Stimulated activated naive CD8-positive, alpha-beta T cell treated with anti-CD3 and anti-CD28 coated beads, Interleukin-15, amount 100 ng/mL, for 72 hours (primary cell): ENCODE data around the gene MTCH1.

ENCODE experiments used
- ATAC-seq: fragments of 150-1000 bp; cut with Tn5 transposase; 2 replicates; pipeline ENCODE4 v1.10.0; 2021; ENCODE audit warnings: mild to moderate bottlenecking, moderate library complexity
- DNase-seq, 2 donors: peaks; one replicate each; pipeline ENCODE4 v3.0.0; 2021 to 2022
- H3K27ac Mint-ChIP-seq, 2 donors: one replicate each; pipeline ENCODE4 v1.8.0; 2022; ENCODE audit warnings: mild to moderate bottlenecking in 2 of 2, mixed read lengths in 2 of 2, moderate library complexity in 2 of 2
- H3K27me3 Mint-ChIP-seq: one replicate; pipeline ENCODE4 v1.8.0; 2022; ENCODE audit warnings: mixed read lengths
- H3K4me1 Mint-ChIP-seq: one replicate; pipeline ENCODE4 v1.8.0; 2022; ENCODE audit warnings: mild to moderate bottlenecking, mixed read lengths
- H3K4me3 Mint-ChIP-seq, 2 donors: one replicate each; pipeline ENCODE4 v1.8.0; 2022; ENCODE audit warnings: mild to moderate bottlenecking in 2 of 2, mixed read lengths in 2 of 2, moderate library complexity in 1 of 2
- H3K9me3 Mint-ChIP-seq, 2 donors: one replicate each; pipeline ENCODE4 v1.8.0; 2022; ENCODE audit warnings: mixed read lengths in 2 of 2

The MTCH1 gene

GRCh38 chr6:37021356-37022129 lies 35.5 kb upstream of the MTCH1 start:
- ATAC-seq = peak; percentile 50
- peak overlapping the region in 1 of 2 donors; percentile 53 for H3K4me3 Mint-ChIP-seq

GRCh38 chr6:37020812-37021211 lies 34.8 kb upstream of the MTCH1 start:
- H3K27ac Mint-ChIP-seq = no peak overlapping the region
- H3K4me1 Mint-ChIP-seq = peaks cover 74% of the 10 kb centered on the region
- H3K27me3 Mint-ChIP-seq = no peaks in the 10 kb centered on the region
- ATAC-seq (no peak), DNase-seq (no peak)
- no peak overlapping the region for H3K4me3 Mint-ChIP-seq
- no peaks in the 10 kb centered on the region for H3K9me3 Mint-ChIP-seq

More at GRCh38 chr6:37021356-37022129, 35.5 kb upstream of the MTCH1 start:
- peak; percentile 58 to 72 for DNase-seq
- Mint-ChIP-seq H3K27me3 (no peaks in the 10 kb centered on the region), H3K9me3 (no peaks in the 10 kb centered on the region), H3K27ac (peak overlapping the region; percentile 30 to 88), H3K4me1 (peaks cover 82% of the 10 kb centered on the region)

GRCh38 chr6:37020381-37020780 lies 34.4 kb upstream of the MTCH1 start:
- no peak overlapping the region for H3K27ac Mint-ChIP-seq
- no peaks in the 10 kb centered on the region for H3K27me3 Mint-ChIP-seq
- H3K9me3 Mint-ChIP-seq = no peaks in the 10 kb centered on the region
- no peak overlapping the region for H3K4me3 Mint-ChIP-seq
- ATAC-seq = no peak
- peaks cover 70% of the 10 kb centered on the region for H3K4me1 Mint-ChIP-seq
- DNase-seq = no peak

GRCh38 chr6:37019065-37019450 lies 33.1 kb upstream of the MTCH1 start:
- Mint-ChIP-seq H3K4me1 (peaks cover 57% of the 10 kb centered on the region), H3K9me3 (no peaks in the 10 kb centered on the region), H3K27me3 (no peaks in the 10 kb centered on the region), H3K27ac (peak overlapping the region in 1 of 2 donors; percentile 75), H3K4me3 (no peak overlapping the region)
- ATAC-seq (no peak), DNase-seq (no peak)

GRCh38 chr6:37018198-37019064 lies 32.4 kb upstream of the MTCH1 start:
- ATAC-seq (peak; percentile 95), DNase-seq (peak; percentile 86 to 92)
- Mint-ChIP-seq H3K4me1 (peaks cover 51% of the 10 kb centered on the region), H3K4me3 (peak overlapping the region; percentile 0 to 3), H3K9me3 (no peaks in the 10 kb centered on the region), H3K27me3 (no peaks in the 10 kb centered on the region), H3K27ac (peak overlapping the region in 1 of 2 donors; percentile 87)

- H3K27ac Mint-ChIP-seq = peak overlapping the region in 1 of 2 donors; percentile 0
- H3K4me1 Mint-ChIP-seq = peaks cover 43% of the 10 kb centered on the region
- no peaks in the 10 kb centered on the region for H3K9me3 Mint-ChIP-seq
- H3K27me3 Mint-ChIP-seq = no peaks in the 10 kb centered on the region
- no peak for DNase-seq
- no peak for ATAC-seq
- H3K4me3 Mint-ChIP-seq = peak overlapping the region; percentile 0 to 3
Measured at GRCh38 chr6:37017606-37018197, 31.7 kb upstream of the MTCH1 start.

- H3K4me1 Mint-ChIP-seq = peaks cover 36% of the 10 kb centered on the region
- DNase-seq = no peak
- no peaks in the 10 kb centered on the region for H3K9me3 Mint-ChIP-seq
- no peak overlapping the region for H3K27ac Mint-ChIP-seq
- no peak overlapping the region for H3K4me3 Mint-ChIP-seq
- H3K27me3 Mint-ChIP-seq = no peaks in the 10 kb centered on the region
- no peak for ATAC-seq
Measured at GRCh38 chr6:37016995-37017394, 31.0 kb upstream of the MTCH1 start.

- H3K27me3 Mint-ChIP-seq = no peaks in the 10 kb centered on the region
- ATAC-seq (no peak), DNase-seq (no peak)
- H3K27ac Mint-ChIP-seq = no peak overlapping the region
- H3K4me3 Mint-ChIP-seq = no peak overlapping the region
- H3K9me3 Mint-ChIP-seq = no peaks in the 10 kb centered on the region
- peaks cover 22% of the 10 kb centered on the region for H3K4me1 Mint-ChIP-seq
Measured at GRCh38 chr6:37015532-37015931, 29.5 kb upstream of the MTCH1 start.

GRCh38 chr6:37014667-37015066 lies 28.7 kb upstream of the MTCH1 start:
- Mint-ChIP-seq H3K27me3 (no peaks in the 10 kb centered on the region), H3K27ac (peak overlapping the region in 1 of 2 donors; percentile 81), H3K4me3 (no peak overlapping the region), H3K9me3 (no peaks in the 10 kb centered on the region), H3K4me1 (peaks cover 21% of the 10 kb centered on the region)
- no peak for DNase-seq
- ATAC-seq = no peak

GRCh38 chr6:37013516-37014491 lies 27.8 kb upstream of the MTCH1 start:
- ATAC-seq = no peak
- H3K4me1 Mint-ChIP-seq = peaks cover 13% of the 10 kb centered on the region

GRCh38 chr6:37011656-37012378 lies 25.8 kb upstream of the MTCH1 start:
- DNase-seq (no peak), ATAC-seq (no peak)
- Mint-ChIP-seq H3K27ac (no peak overlapping the region), H3K27me3 (no peaks in the 10 kb centered on the region), H3K4me1 (peaks cover 9% of the 10 kb centered on the region), H3K9me3 (no peaks in the 10 kb centered on the region), H3K4me3 (no peak overlapping the region)

More at GRCh38 chr6:37013516-37014491, 27.8 kb upstream of the MTCH1 start:
- H3K9me3 Mint-ChIP-seq = no peaks in the 10 kb centered on the region
- H3K27ac Mint-ChIP-seq = no peak overlapping the region
- H3K4me3 Mint-ChIP-seq = no peak overlapping the region
- no peaks in the 10 kb centered on the region for H3K27me3 Mint-ChIP-seq
- no peak for DNase-seq

GRCh38 chr6:37010402-37010892 lies 24.5 kb upstream of the MTCH1 start:
- ATAC-seq (no peak), DNase-seq (no peak)
- no peaks in the 10 kb centered on the region for H3K27me3 Mint-ChIP-seq
- no peaks in the 10 kb centered on the region for H3K9me3 Mint-ChIP-seq
- H3K27ac Mint-ChIP-seq = no peak overlapping the region
- H3K4me1 Mint-ChIP-seq = peaks cover 23% of the 10 kb centered on the region
- no peak overlapping the region for H3K4me3 Mint-ChIP-seq

GRCh38 chr6:37008484-37009465 lies 22.8 kb upstream of the MTCH1 start:
- no peaks in the 10 kb centered on the region for H3K9me3 Mint-ChIP-seq
- H3K27me3 Mint-ChIP-seq = no peaks in the 10 kb centered on the region
- H3K27ac Mint-ChIP-seq = no peak overlapping the region
- DNase-seq (no peak), ATAC-seq (no peak)
- no peak overlapping the region for H3K4me3 Mint-ChIP-seq
- H3K4me1 Mint-ChIP-seq = peaks cover 26% of the 10 kb centered on the region
